ENCODE results near the gene LRRC3B.

The LRRC3B gene

GRCh38 chr3:26621176-26621575, 1.4 kb upstream of the LRRC3B start:
- no peak for DNase-seq (ENCODE audit: low read depth, low spot score)
- POLR2A ChIA-PET: no interaction called here

GRCh38 chr3:26621906-26622620, 509 bp upstream of the LRRC3B start:
- DNase-seq (ENCODE audit: low read depth, low spot score): no peak
- ChIA-PET POLR2A (no interaction called here), CTCF (no interaction called here)
- no peak overlapping the region for H3K4me3 ChIP-seq (ENCODE audit: low read depth, low read length)
- no peak for TF ChIP-seq CTCF (IDR thresholded peaks at IDR 0.05; ENCODE audit: insufficient read depth, low read length, missing control alignments)

More at GRCh38 chr3:26621176-26621575, 1.4 kb upstream of the LRRC3B start:
- CTCF ChIA-PET: no interaction called here
- no peak for TF ChIP-seq CTCF (IDR thresholded peaks at IDR 0.05; ENCODE audit: insufficient read depth, low read length, missing control alignments)
- no peak overlapping the region for H3K4me3 ChIP-seq (ENCODE audit: low read depth, low read length)

GRCh38 chr3:26623419-26624208, 1.0 kb downstream of the LRRC3B start:
- TF ChIP-seq CTCF (IDR thresholded peaks at IDR 0.05; ENCODE audit: insufficient read depth, low read length, missing control alignments): no peak
- CTCF ChIA-PET: no interaction called here
- H3K4me3 ChIP-seq (ENCODE audit: low read depth, low read length): no peak overlapping the region
- DNase-seq (ENCODE audit: low read depth, low spot score): no peak
- POLR2A ChIA-PET: no interaction called here

- no peak for TF ChIP-seq CTCF (IDR thresholded peaks at IDR 0.05; ENCODE audit: insufficient read depth, low read length, missing control alignments)
- ChIA-PET POLR2A (no interaction called here), CTCF (no interaction called here)
- DNase-seq (ENCODE audit: low read depth, low spot score): no peak
- no peak overlapping the region for H3K4me3 ChIP-seq (ENCODE audit: low read depth, low read length)
Measured at GRCh38 chr3:26624209-26624765, 1.7 kb downstream of the LRRC3B start.

GRCh38 chr3:26625187-26625586, 2.6 kb downstream of the LRRC3B start:
- CTCF ChIA-PET: no interaction called here
- POLR2A ChIA-PET: no interaction called here
- DNase-seq (ENCODE audit: low read depth, low spot score): no peak
- no peak for TF ChIP-seq CTCF (IDR thresholded peaks at IDR 0.05; ENCODE audit: insufficient read depth, low read length, missing control alignments)
- H3K4me3 ChIP-seq (ENCODE audit: low read depth, low read length): no peak overlapping the region

GRCh38 chr3:26627080-26627479, 4.5 kb downstream of the LRRC3B start:
- no peak for DNase-seq (ENCODE audit: low read depth, low spot score)
- ChIA-PET POLR2A (no interaction called here), CTCF (no interaction called here)
- no peak for TF ChIP-seq CTCF (IDR thresholded peaks at IDR 0.05; ENCODE audit: insufficient read depth, low read length, missing control alignments)
- no peak overlapping the region for H3K4me3 ChIP-seq (ENCODE audit: low read depth, low read length)
